ENCODE data around the gene AUP1. TPM values are rescaled to one million over a fixed set of nuclear protein-coding genes. Genes with fewer than 3 reads are reported as not detected.
A peak's percentile ranks its signal among the peaks of the same experiment; 100 is the strongest.
"Not testable (repeated sequence)": the region's sequence is repeated elsewhere in the genome, so short reads cannot be mapped to it uniquely, and the experiment has no call there.

AUP1 gene
- total and polyA plus RNA-seq, 5 experiments from 2014 or later: 79.5 to 184 (median 88.9) TPM

DNA sequence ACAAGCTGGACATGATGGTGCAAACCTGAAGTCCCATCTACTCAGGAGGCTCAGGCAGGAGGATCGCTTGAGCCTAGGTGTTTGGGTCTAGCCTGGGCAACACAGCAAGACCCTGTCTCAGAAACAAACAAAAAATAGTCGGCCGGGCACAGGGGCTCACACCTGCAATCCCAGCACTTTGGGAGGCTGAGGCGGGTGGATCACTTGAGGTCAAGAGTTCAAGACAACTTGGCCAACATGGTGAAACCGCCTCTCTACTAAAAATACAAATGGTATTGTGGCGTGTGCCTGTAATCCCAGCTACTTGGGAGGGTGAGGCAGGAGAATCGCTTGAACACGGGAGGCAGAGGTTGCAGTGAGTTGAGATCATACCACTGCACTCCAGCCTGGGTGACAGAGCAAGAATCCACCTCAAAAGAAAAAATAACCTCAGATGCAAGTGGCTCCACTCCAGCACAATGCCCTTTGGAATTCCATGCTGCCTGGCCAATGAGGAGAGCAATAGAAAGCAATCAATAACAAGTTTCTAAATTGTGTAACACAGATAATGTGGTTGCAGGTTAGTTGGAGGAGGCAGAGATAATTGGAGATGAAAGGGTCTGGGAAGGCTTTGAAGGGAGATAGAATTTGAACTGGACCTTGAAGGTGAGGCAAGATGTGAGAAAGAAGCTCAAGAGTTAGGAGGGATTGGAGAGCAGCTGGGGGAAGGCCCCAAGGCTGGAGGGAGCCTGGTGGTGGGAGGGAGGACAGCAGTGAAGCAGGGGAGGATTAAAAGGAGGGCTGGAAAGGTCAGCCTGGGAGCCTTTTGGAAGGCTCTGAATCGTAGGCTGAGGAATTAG, 40.6 kb downstream of the AUP1 start:
- Mint-ChIP-seq H3K36me3 (peaks cover 0 to 70% (median 11%) of the 10 kb centered on the region in 3 donors), H3K4me3 (no peak overlapping the region), H3K27me3 (no peaks in the 10 kb centered on the region), H3K9me3 (no peaks in the 10 kb centered on the region), H3K4me1 (peaks cover 6 to 17% (median 9%) of the 10 kb centered on the region in 4 donors), H3K27ac (peak overlapping the region in 2 of 10 donors; percentile 49 to 75)
- POLR2A ChIA-PET: no interaction called here
- ATAC-seq: no peak
- no peak for DNase-seq

DNA sequence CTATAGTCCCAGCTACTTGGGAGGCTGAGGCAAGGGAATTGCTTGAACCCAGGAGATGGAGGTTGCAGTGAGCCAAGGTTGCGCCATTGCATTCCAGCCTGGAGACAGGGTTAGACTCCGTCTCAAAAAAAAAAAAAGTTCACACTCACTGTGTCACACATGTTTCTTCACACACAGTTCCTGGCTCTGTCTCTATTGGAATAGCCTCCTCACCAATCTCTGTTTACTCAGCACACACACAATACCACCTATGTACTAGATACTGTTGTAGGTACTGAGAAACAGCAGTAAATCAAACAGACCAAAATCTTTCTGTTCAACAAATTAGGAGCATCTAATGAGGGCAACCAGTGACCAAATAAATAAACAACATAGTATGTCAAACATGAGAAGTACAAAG, 43.4 kb downstream of the AUP1 start:
- ATAC-seq (no peak), DNase-seq (no peak)
- Mint-ChIP-seq H3K27ac (peak overlapping the region in 1 of 10 donors; percentile 67), H3K4me1 (peaks cover 15 to 31% (median 21%) of the 10 kb centered on the region in 4 donors), H3K27me3 (no peaks in the 10 kb centered on the region), H3K36me3 (peaks cover 0 to 48% (median 7%) of the 10 kb centered on the region in 3 donors), H3K4me3 (no peak overlapping the region), H3K9me3 (no peaks in the 10 kb centered on the region)
- POLR2A ChIA-PET: interaction anchor here (0.7 to 0.8 kb wide), 2 partner anchors 14 to 47 kb away, joined by 3 read pairs; no protein-coding TSS in a partner anchor

DNA sequence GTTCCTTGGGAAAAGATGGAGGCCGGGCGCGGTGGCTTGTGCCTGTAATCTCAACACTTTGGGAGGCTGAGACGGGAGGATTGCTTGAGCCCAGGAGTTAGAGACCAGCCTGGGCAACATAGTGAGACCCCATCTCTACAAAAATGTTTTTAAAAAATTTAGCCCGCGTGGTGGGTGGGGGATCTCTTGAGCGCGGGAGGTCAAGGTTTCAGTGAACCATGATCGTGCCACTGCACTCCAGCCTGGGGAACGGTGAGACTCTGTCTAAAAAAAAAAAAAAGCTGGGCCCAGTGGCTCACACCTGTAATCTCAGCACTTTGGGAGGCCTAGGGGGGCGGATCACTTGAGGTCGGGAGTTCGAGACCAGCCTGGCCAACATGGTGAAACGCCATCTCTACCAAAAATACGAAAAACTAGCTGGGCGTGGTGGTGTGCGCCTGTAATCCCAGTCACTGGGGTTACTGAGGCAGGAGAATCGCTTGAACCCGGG, 45.8 kb downstream of the AUP1 start:
- H3K27me3 Mint-ChIP-seq, H3K9me3 Mint-ChIP-seq, ATAC-seq, DNase-seq: not testable (repeated sequence)
- Mint-ChIP-seq H3K27ac (peak overlapping the region in 9 of 10 donors; percentile 99 to 100 (median 100)), H3K36me3 (peaks cover 0 to 50% (median 7%) of the 10 kb centered on the region in 3 donors), H3K4me1 (peaks cover 15 to 47% (median 36%) of the 10 kb centered on the region in 4 donors), H3K4me3 (peak overlapping the region; percentile 90 to 100 (median 100))
- POLR2A ChIA-PET: interaction anchor here (0.7 to 5.4 kb wide), 15 partner anchors 10 to 305 kb away, joined by 3 to 159 read pairs (median 7); partner anchors contain the start of genes AUP1, HTRA2, INO80B and MOGS

DNA sequence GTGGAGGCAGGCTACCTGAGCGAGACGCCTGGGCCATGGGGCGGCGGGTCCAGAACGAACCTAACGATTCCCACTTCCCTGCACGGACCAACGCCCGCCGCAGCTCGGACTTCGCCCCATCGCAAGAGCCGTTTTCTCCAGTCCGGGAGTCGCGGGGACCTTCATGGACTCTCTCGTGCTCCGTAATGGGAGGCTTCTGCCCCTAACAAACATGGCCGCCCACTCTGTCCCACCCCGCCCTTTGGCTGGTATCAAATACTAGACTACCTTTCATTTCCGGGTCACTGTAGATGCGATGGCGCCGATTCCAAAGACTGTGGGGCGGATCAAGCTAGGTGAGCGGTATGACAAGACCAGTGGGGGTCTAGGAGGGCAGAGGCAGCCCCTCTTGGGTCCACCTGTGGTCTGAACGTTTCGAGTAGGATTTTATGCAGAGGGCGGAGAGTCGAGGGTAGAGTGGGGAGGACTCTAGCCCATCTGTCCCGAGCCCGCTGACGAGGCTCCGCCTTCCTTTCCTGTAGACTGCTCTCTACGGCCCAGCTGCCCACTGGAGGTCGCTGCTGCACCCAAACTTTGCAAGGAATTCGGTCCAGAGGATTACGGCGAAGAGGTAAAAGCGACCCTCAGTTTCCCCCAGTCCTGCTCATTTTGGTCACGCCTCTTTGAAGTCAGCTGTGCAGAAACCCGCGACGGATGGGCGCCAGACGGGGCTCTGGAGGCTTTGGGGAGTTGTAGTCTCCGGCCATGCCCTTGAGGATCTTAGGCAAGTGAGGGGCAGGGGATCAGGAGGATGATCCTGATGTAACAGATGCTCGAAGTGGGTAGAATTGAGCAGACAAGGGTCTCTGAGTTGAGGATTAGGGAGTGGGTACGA, 46.5 kb downstream of the AUP1 start, which contains the start of the genes CCDC142 and TTC31:
Gene CCDC142, minus strand, starts transcription at position 198 of the 874 bp plus-strand sequence. Its CDS starts 161 bp downstream, at position 37.
Gene TTC31, plus strand, starts transcription at position 281 of the 874 bp plus-strand sequence. Its CDS starts 15 bp downstream, at position 296.
- POLR2A ChIA-PET: interaction anchor here (0.8 to 5.4 kb wide), 21 partner anchors 10 to 305 kb away, joined by 3 to 159 read pairs (median 5); partner anchors contain the start of genes AUP1, C2orf81, HTRA2 and INO80B
- Mint-ChIP-seq H3K36me3 (peaks cover 0 to 51% (median 7%) of the 10 kb centered on the region in 3 donors), H3K27ac (peak within 1 kb of the TSS; percentile 97 to 100 (median 100)), H3K27me3 (no peaks in the 10 kb centered on the region), H3K9me3 (no peaks in the 10 kb centered on the region), H3K4me1 (peaks cover 15 to 47% (median 36%) of the 10 kb centered on the region in 4 donors), H3K4me3 (peak within 1 kb of the TSS; percentile 90 to 100 (median 100))
- ATAC-seq (peak; percentile 91 to 93), DNase-seq (peak; percentile 80 to 99 (median 93))

DNA sequence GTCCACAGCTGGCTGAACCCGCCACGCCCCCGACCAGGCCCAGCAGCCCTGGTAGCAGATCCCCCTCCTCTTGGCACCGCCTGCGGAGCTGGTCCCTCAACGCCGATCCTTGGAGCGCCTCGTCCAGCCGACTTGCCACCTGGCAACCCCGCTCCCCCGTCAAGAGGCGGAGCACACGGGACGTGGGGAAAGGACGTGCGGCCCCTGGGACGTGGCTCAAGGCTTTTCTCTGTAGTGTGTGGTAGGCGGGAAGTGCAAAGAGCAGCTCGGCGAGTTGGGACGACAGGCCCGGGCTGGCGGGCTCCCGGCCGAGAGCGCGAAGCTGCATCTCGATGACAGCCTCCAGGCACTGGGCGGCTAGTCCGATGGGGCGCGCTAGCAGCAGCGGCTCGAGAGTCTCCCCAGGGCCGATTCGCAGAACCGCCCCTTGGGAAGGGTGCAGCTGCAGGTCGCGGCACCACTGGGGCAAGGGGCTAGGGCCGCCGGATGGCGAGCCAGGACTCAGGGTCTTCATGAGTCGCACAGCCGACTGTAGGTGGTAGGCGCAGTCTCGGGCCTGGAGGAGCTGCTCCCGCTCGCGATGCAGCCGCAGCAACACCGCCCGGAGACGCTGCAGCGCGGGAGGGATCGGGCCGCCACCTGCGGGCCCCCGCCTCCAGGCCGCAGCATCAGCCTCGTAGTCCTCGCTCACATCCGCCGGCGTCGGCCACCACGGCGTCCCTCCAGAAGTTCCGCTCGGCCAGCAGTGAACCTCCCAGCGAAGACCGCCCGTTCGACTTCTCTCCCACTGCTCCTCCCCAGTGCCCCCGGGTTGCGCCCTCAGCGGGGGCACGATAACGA, 47.3 kb downstream of the AUP1 start:
- H3K4me3 Mint-ChIP-seq: peak overlapping the region; percentile 90 to 100 (median 100)
- no peaks in the 10 kb centered on the region for H3K27me3 Mint-ChIP-seq
- H3K4me1 Mint-ChIP-seq: peaks cover 18 to 51% (median 38%) of the 10 kb centered on the region in 4 donors
- POLR2A ChIA-PET: interaction anchor here (0.6 to 5.4 kb wide), 22 partner anchors 9 to 356 kb away, joined by 3 to 159 read pairs (median 5); partner anchors contain the start of genes AUP1, C2orf81, HTRA2 and INO80B
- peak in 6 of 10 donors; percentile 31 to 76 (median 40) for DNase-seq
- no peaks in the 10 kb centered on the region for H3K9me3 Mint-ChIP-seq
- H3K36me3 Mint-ChIP-seq: peaks cover 0 to 52% (median 7%) of the 10 kb centered on the region in 3 donors
- peak; percentile 50 to 56 for ATAC-seq
- peak overlapping the region; percentile 97 to 100 (median 100) for H3K27ac Mint-ChIP-seq

DNA sequence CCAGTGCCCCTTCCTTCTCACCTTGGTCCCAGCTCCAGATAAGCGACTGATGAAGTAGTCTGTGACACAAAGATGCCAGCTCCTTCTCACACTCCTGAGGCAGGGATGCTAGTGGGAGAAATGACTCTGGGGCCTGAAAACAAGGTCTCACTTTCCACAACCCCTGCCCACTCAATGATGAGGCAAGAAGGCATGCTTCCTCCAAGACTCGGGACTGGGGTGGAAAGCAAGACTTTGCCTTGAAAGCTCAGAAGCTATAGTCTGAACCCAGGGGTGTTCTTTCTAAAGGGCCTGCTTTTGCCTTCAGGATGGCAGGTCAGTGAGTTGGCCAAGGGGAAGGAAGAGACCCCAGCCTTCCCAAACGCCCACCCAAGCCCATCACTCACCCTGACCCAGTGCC, 48.1 kb downstream of the AUP1 start:
- DNase-seq (no peak), ATAC-seq (no peak)
- Mint-ChIP-seq H3K36me3 (peaks cover 0 to 49% (median 7%) of the 10 kb centered on the region in 3 donors), H3K4me1 (peaks cover 16 to 49% (median 35%) of the 10 kb centered on the region in 4 donors), H3K27ac (peak overlapping the region in 7 of 10 donors; percentile 20 to 100 (median 56)), H3K4me3 (peak overlapping the region; percentile 67 to 100 (median 100)), H3K9me3 (no peaks in the 10 kb centered on the region), H3K27me3 (no peaks in the 10 kb centered on the region)
- POLR2A ChIA-PET: interaction anchor here (0.6 to 5.4 kb wide), 8 partner anchors 8 to 42 kb away, joined by 3 to 159 read pairs (median 12); partner anchors contain the start of genes INO80B, MOGS, MRPL53 and PCGF1

Other genes with a start within 250 kb of the AUP1 start
- 10 to 100 TPM; 12.7 to 15.1 TPM for gene SLC4A5, start 186.3 kb downstream of the AUP1 start, total RNA-seq
- 1 to 10 TPM in 2 of 3 donors, under 1 TPM in 1; 0.46 to 1.5 (median 1.5) TPM for gene SLC4A5, start 186.3 kb downstream of the AUP1 start, polyA plus RNA-seq
- 100 to 1,000 TPM in 1 of 2 experiments, 10 to 100 TPM in 1; 97.5 to 108 TPM for gene DCTN1, start 149.4 kb downstream of the AUP1 start, total RNA-seq
- 10 to 100 TPM; 55.0 to 80.1 (median 68.7) TPM for gene DCTN1, start 149.4 kb downstream of the AUP1 start, polyA plus RNA-seq
- gene C2orf81, start 108.1 kb downstream of the AUP1 start, total RNA-seq: 1 to 10 TPM; 7.5 to 9.8 TPM
- 1 to 10 TPM; 3.2 to 5.3 (median 3.3) TPM for gene C2orf81, start 108.1 kb downstream of the AUP1 start, polyA plus RNA-seq
- gene WDR54, start 108.0 kb downstream of the AUP1 start, total RNA-seq: 10 to 100 TPM; 28.9 to 31.1 TPM
- 10 to 100 TPM; 43.9 to 65.1 (median 61.7) TPM for gene WDR54, start 108.0 kb downstream of the AUP1 start, polyA plus RNA-seq
- under 1 TPM in 1 of 2 experiments, not detected in 1; 0.47 TPM for gene RTKN, start 87.8 kb downstream of the AUP1 start, total RNA-seq
- gene RTKN, start 87.8 kb downstream of the AUP1 start, polyA plus RNA-seq: under 1 TPM; 0.09 to 0.54 (median 0.30) TPM
- gene INO80B, start 74.6 kb downstream of the AUP1 start, total RNA-seq: 10 to 100 TPM; 93.6 to 93.8 TPM
- 1 to 10 TPM; 8.1 to 9.4 (median 8.2) TPM for gene INO80B, start 74.6 kb downstream of the AUP1 start, polyA plus RNA-seq
- 100 to 1,000 TPM; 121 to 122 TPM for gene WBP1, start 71.3 kb downstream of the AUP1 start, total RNA-seq
- 10 to 100 TPM; 32.4 to 38.3 (median 34.2) TPM for gene WBP1, start 71.3 kb downstream of the AUP1 start, polyA plus RNA-seq
- 10 to 100 TPM; 77.0 to 78.6 TPM for gene MOGS, start 64.3 kb downstream of the AUP1 start, total RNA-seq
- 10 to 100 TPM; 25.6 to 31.8 (median 29.8) TPM for gene MOGS, start 64.3 kb downstream of the AUP1 start, polyA plus RNA-seq
- 10 to 100 TPM; 72.0 to 81.4 TPM for gene MRPL53, start 57.0 kb downstream of the AUP1 start, total RNA-seq
- gene MRPL53, start 57.0 kb downstream of the AUP1 start, polyA plus RNA-seq: 100 to 1,000 TPM; 148 to 171 (median 154) TPM
- 10 to 100 TPM; 61.4 to 67.4 TPM for gene CCDC142, start 46.7 kb downstream of the AUP1 start, total RNA-seq
- gene CCDC142, start 46.7 kb downstream of the AUP1 start, polyA plus RNA-seq: 10 to 100 TPM in 2 of 3 donors, 1 to 10 TPM in 1; 7.8 to 15.5 (median 14.6) TPM
- gene TTC31, start 46.6 kb downstream of the AUP1 start, total RNA-seq: 10 to 100 TPM; 43.8 to 52.1 TPM
- gene TTC31, start 46.6 kb downstream of the AUP1 start, polyA plus RNA-seq: 10 to 100 TPM; 18.9 to 21.1 (median 21.1) TPM
- not detected for gene LBX2, start 30.1 kb downstream of the AUP1 start, total RNA-seq
- gene LBX2, start 30.1 kb downstream of the AUP1 start, polyA plus RNA-seq: not detected
- gene PCGF1, start 22.0 kb downstream of the AUP1 start, total RNA-seq: 10 to 100 TPM; 33.1 to 34.6 TPM
- 10 to 100 TPM in 1 of 3 donors, 1 to 10 TPM in 2; 6.7 to 11.8 (median 7.3) TPM for gene PCGF1, start 22.0 kb downstream of the AUP1 start, polyA plus RNA-seq
- gene TLX2, start 15.3 kb downstream of the AUP1 start, total RNA-seq: not detected
- not detected for gene TLX2, start 15.3 kb downstream of the AUP1 start, polyA plus RNA-seq
- under 1 TPM; 0.36 to 0.81 TPM for gene DQX1, start 3.5 kb downstream of the AUP1 start, total RNA-seq
- not detected for gene DQX1, start 3.5 kb downstream of the AUP1 start, polyA plus RNA-seq
- 10 to 100 TPM; 38.6 to 44.5 TPM for gene HTRA2, start 227 bp upstream of the AUP1 start, total RNA-seq
- 10 to 100 TPM; 21.3 to 24.5 (median 24.5) TPM for gene HTRA2, start 227 bp upstream of the AUP1 start, polyA plus RNA-seq
- under 1 TPM in 1 of 2 experiments, not detected in 1; 0.22 TPM for gene LOXL3, start 24.2 kb upstream of the AUP1 start, total RNA-seq
- gene LOXL3, start 24.2 kb upstream of the AUP1 start, polyA plus RNA-seq: under 1 TPM; 0.06 to 0.15 (median 0.06) TPM
- 10 to 100 TPM; 21.0 to 23.1 TPM for gene DOK1, start 25.0 kb upstream of the AUP1 start, total RNA-seq
- 10 to 100 TPM; 11.8 to 18.8 (median 15.9) TPM for gene DOK1, start 25.0 kb upstream of the AUP1 start, polyA plus RNA-seq
- gene M1AP, start 118.6 kb upstream of the AUP1 start, total RNA-seq: not detected
- gene M1AP, start 118.6 kb upstream of the AUP1 start, polyA plus RNA-seq: under 1 TPM in 1 of 3 donors, not detected in 2; 0.10 TPM
- 10 to 100 TPM; 16.5 to 18.9 TPM for gene SEMA4F, start 124.5 kb upstream of the AUP1 start, total RNA-seq
- gene SEMA4F, start 124.5 kb upstream of the AUP1 start, polyA plus RNA-seq: 1 to 10 TPM; 5.6 to 8.3 (median 7.5) TPM